AG04450 (cell line): ENCODE data around the gene MBTD1. TPM values are rescaled to one million over a fixed set of nuclear protein-coding genes. Genes with fewer than 3 reads are reported as not detected.
"Not testable (repeated sequence)": the region's sequence is repeated elsewhere in the genome, so short reads cannot be mapped to it uniquely, and the experiment has no call there.

Experiments
- CTCF ChIA-PET: fragments of 300-600, 350-600 bp; formaldehyde crosslinking; extraction: SDS; loops from one replicate; lab custom pipeline; 2022; ENCODE audit warnings: antibody characterized with exemption, inconsistent platforms; lab: Charles Lee
- POLR2A ChIA-PET: fragments of 350-600 bp; formaldehyde crosslinking; extraction: SDS; loops from one replicate; lab custom pipeline; 2021; ENCODE audit warnings: antibody characterized with exemption, inconsistent platforms; lab: Yijun Ruan, JAX
- DNase-seq: peaks from one replicate; pipeline ENCODE4 v3.0.0-alpha.2; 2011; ENCODE audit warnings: low read depth, low spot score
- H3K27ac ChIP-seq: one replicate; pipeline ENCODE4 v1.5.1; 2012; ENCODE audit warnings: low read depth, low read length, control low read depth
- H3K27me3 ChIP-seq: one replicate; pipeline ENCODE4 v1.6.0; 2012; ENCODE audit warnings: low read length; ENCODE audit not compliant: control insufficient read depth, insufficient read depth
- H3K4me3 ChIP-seq: 2 replicates; pipeline ENCODE4 v1.5.1; 2011; ENCODE audit warnings: mild to moderate bottlenecking, low read depth, low read length, control low read depth
- H3K9me3 ChIP-seq: 2 replicates; pipeline ENCODE4 v1.5.1; 2012; ENCODE audit warnings: low read length; ENCODE audit not compliant: control insufficient read depth, insufficient read depth
- polyA plus RNA-seq: library from polyadenylated mRNA; depleted of rRNA; stranded (reverse); fragments of >200 nt; gene quantifications from 2 replicates; pipeline ENCODE4 v1.2.3, GENCODE V29; 2011
- TF ChIP-seq, protein P1 (sequence below): IDR thresholded peaks from 2 replicates; pipeline ENCODE4 v1.5.1; 2011; ENCODE audit warnings: low read depth, low read length, control low read depth, inconsistent platforms

The MBTD1 gene
- polyA plus RNA-seq, 1 experiment: 10.2 TPM

DNA sequence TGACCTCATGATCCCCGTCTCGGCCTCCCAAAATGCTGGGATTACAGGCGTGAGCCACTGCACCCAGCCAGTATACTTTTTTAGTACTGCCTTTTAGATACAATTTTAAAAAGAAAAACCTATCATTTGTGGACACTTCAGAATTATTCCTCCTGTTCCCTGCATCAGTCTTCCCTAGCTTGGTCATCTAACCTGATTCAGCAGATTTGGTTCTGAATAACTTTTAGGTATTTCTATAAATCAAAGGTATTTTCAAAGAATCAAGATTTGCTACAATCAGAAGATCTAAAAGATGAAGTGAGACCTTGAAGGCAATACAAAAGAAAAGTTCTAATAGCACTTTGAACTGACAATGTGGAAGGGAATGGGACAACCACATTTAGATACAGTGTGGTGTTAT is 30.0 kb downstream of the MBTD1 start:
- ChIA-PET POLR2A (no interaction called here), CTCF (no interaction called here)
- H3K27me3 ChIP-seq: no peaks in the 10 kb centered on the region
- no peak overlapping the region for H3K4me3 ChIP-seq
- TF ChIP-seq, protein P1, sequence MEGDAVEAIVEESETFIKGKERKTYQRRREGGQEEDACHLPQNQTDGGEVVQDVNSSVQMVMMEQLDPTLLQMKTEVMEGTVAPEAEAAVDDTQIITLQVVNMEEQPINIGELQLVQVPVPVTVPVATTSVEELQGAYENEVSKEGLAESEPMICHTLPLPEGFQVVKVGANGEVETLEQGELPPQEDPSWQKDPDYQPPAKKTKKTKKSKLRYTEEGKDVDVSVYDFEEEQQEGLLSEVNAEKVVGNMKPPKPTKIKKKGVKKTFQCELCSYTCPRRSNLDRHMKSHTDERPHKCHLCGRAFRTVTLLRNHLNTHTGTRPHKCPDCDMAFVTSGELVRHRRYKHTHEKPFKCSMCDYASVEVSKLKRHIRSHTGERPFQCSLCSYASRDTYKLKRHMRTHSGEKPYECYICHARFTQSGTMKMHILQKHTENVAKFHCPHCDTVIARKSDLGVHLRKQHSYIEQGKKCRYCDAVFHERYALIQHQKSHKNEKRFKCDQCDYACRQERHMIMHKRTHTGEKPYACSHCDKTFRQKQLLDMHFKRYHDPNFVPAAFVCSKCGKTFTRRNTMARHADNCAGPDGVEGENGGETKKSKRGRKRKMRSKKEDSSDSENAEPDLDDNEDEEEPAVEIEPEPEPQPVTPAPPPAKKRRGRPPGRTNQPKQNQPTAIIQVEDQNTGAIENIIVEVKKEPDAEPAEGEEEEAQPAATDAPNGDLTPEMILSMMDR: no peak
- DNase-seq: no peak
- H3K27ac ChIP-seq: no peak overlapping the region
- no peaks in the 10 kb centered on the region for H3K9me3 ChIP-seq

DNA sequence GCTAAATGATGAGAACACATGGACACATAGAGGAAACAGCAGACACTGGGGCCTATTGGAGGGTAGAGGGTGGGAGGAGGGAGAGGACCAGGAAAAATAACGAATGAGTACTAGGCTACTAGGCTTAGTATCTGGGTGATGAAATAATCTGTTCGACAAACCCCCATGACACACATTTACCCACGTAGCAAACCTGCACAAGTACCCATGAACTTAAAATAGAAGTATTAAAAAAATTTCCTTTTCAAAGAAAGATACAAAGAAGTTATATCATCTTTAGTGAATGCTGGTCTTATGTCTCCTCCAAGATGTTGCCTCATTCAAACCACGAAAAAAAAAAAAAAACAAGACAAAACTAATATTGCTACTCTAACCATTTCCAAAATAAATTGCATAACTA is 31.7 kb downstream of the MBTD1 start:
- ChIA-PET CTCF (no interaction called here), POLR2A (interaction anchor here (0.6 kb wide), 1 partner anchor 101 kb away, joined by 7 read pairs; no protein-coding TSS in a partner anchor)
- TF ChIP-seq, protein P1: no peak
- Histone ChIP-seq H3K27ac (no peak overlapping the region), H3K27me3 (no peaks in the 10 kb centered on the region), H3K9me3 (no peaks in the 10 kb centered on the region), H3K4me3 (no peak overlapping the region)
- no peak for DNase-seq

DNA sequence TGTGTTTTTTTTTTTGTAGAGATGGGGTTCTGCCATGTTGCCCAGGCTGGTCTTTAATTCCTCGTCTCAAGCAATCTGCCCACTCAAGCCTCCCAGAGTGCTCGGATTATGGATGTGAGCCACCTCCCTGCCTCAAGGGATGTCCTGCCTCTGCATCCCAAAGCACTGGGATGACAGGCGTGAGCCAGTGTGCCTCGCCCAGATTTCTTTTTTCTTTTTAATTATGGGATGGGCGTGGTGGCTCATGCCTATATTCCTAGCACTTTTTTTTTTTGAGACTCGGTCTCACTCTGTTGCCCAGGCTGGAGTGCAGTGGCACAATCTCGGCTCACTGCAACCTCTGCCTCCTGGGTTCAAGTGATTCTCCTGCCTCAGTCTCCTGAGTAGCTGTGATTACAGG is 34.3 kb downstream of the MBTD1 start:
- H3K27ac ChIP-seq, H3K9me3 ChIP-seq, H3K4me3 ChIP-seq, H3K27me3 ChIP-seq, POLR2A ChIA-PET, DNase-seq: not testable (repeated sequence)
- CTCF ChIA-PET: interaction anchor here (0.5 kb wide), 1 partner anchor 105 kb away, joined by 3 read pairs; the partner anchor contains the start of gene SPAG9

DNA sequence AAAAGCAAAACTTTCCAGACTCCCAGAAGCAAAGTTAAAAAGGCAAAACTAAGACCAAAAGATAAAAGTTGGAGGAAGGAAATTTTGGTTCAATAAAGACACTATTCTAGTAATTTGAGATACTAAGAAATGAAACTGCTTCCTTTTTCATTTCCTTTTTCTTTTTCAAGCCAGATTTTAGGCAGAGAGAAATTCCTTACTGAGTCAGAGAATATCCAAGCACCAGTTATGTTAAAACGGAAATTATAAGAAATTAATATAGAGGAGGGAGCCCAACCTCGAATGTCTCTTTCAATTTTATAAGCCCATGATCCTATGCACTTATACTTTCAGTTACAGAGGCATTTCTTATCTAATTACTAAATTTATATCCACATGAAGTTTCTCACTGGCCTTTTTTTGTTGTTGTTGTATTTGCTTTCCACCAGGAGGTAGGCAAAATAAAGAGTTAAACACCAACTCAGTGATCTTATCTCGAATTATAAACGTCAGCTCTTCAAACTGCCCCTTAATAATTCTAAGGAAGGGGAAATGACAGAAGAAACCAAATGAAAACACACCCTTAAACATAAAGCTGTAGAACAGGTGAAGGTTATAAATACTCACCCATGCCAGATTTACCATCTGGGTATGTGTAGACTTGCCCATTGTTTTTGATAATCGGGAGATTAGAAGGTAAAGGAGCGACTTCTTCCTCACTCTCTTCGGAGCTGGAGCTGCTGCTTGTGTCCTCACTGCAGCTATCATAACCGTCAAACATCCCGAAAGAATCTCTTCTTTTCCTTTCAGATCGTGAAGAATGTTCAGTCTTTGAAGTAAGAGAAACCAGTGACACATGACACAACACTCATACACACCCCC is 35.2 kb downstream of the MBTD1 start:
- ChIA-PET CTCF (no interaction called here), POLR2A (no interaction called here)
- Histone ChIP-seq H3K4me3 (no peak overlapping the region), H3K9me3 (no peaks in the 10 kb centered on the region), H3K27ac (no peak overlapping the region), H3K27me3 (no peaks in the 10 kb centered on the region)
- TF ChIP-seq, protein P1: no peak
- no peak for DNase-seq

DNA sequence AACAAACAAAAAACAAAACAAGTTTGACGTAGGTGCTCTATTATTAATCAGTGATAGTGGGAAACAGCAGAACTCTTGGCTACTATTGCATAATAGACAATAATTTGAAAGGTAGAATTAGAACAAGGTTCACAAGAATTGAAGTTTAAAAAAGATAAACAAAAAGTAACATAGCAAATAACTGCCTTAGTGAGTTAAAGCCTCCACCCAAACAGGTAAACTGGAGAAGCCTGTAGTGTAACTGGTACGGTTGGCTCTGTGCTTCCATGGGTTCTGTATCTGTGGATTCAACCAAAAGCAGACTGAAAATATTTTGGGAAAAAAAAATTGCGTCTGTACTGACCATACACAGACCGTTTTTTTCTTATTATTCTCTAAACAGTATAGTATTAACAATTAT is 38.5 kb downstream of the MBTD1 start:
- no peak overlapping the region for H3K27ac ChIP-seq
- H3K27me3 ChIP-seq: no peaks in the 10 kb centered on the region
- ChIA-PET CTCF (no interaction called here), POLR2A (no interaction called here)
- no peak overlapping the region for H3K4me3 ChIP-seq
- H3K9me3 ChIP-seq: no peaks in the 10 kb centered on the region
- TF ChIP-seq, protein P1: no peak
- DNase-seq: no peak
